ENCODE measurements around the gene MTHFS.

DNA sequence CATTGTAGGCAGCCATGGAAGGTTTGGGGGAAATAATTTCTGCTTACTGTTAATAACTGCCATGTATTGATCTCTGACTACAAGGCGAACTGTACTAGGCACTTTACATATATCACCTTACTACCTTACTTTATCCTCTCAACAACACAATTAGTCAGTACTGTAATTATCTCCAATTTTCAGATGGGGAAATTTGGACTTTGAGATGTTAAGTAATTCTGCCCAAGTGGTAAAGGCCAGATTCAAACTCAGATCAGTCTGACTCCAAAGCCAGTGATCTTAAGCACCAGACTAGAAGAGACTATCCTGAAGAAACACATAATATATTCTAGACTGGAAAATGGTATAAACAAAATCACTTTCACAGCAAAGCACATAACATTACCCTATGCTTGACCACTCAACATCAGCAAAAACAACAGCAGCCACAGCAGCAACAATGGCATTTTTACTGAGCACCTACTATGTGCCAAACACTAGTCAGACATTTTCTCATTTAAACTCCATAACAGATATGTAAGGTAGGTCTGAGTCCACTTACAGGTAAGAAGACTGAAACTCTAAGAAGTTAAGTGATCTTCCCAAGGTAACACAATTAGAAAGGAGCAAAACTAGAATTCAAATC is 13.1 kb downstream of the MTHFS start:
- TF ChIP-seq, protein P1, sequence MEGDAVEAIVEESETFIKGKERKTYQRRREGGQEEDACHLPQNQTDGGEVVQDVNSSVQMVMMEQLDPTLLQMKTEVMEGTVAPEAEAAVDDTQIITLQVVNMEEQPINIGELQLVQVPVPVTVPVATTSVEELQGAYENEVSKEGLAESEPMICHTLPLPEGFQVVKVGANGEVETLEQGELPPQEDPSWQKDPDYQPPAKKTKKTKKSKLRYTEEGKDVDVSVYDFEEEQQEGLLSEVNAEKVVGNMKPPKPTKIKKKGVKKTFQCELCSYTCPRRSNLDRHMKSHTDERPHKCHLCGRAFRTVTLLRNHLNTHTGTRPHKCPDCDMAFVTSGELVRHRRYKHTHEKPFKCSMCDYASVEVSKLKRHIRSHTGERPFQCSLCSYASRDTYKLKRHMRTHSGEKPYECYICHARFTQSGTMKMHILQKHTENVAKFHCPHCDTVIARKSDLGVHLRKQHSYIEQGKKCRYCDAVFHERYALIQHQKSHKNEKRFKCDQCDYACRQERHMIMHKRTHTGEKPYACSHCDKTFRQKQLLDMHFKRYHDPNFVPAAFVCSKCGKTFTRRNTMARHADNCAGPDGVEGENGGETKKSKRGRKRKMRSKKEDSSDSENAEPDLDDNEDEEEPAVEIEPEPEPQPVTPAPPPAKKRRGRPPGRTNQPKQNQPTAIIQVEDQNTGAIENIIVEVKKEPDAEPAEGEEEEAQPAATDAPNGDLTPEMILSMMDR (conservative IDR thresholded peaks at IDR 0.05 in 1 of 2, IDR thresholded peaks at IDR 0.05 in 1 of 2; ENCODE audit: low read depth in 1 of 2, low read length in 2 of 2): no peak
- TF ChIP-seq EZH2 (IDR thresholded peaks at IDR 0.05; ENCODE audit: low read length, missing control alignments): no peak
